BJ (cell line): Measurements from ENCODE around the gene EMID1. TPM values are rescaled to one million over a fixed set of nuclear protein-coding genes. Genes with fewer than 3 reads are reported as not detected.

Source experiments
- CTCF ChIA-PET: fragments of 350-600 bp; formaldehyde crosslinking; extraction: SDS; loops from one replicate; lab custom pipeline; 2021; ENCODE audit warnings: antibody characterized with exemption, inconsistent platforms; lab: Yijun Ruan, JAX
- POLR2A ChIA-PET: fragments of 300-600 bp; sonication (Branson Sonifier 250); formaldehyde crosslinking; extraction: SDS; loops from one replicate; lab custom pipeline; 2021; ENCODE audit warnings: antibody characterized with exemption; lab: Charles Lee
- DNase-seq: peaks from one replicate; pipeline ENCODE4 v3.0.0-alpha.2; 2011; ENCODE audit warnings: low read depth
- H3K27me3 ChIP-seq: 2 replicates; pipeline ENCODE4 v1.6.0; 2011; ENCODE audit warnings: low read length; ENCODE audit not compliant: control insufficient read depth, insufficient read depth
- H3K36me3 ChIP-seq: 2 replicates; pipeline ENCODE4 v1.5.1; 2011; ENCODE audit warnings: low read length; ENCODE audit not compliant: control insufficient read depth, insufficient read depth
- H3K4me3 ChIP-seq: 2 replicates; pipeline ENCODE4 v1.5.1; 2011; ENCODE audit warnings: low read depth, mild to moderate bottlenecking, control low read depth, low read length
- polyA plus RNA-seq: library from polyadenylated mRNA; depleted of rRNA; stranded (reverse); fragments of >200 nt; gene quantifications from 2 replicates; pipeline ENCODE4 v1.2.3, GENCODE V29; 2011
- TF ChIP-seq, protein P1 (sequence below): IDR thresholded peaks from 2 replicates; pipeline ENCODE4 v1.5.1; 2011; ENCODE audit warnings: low read depth, mild to moderate bottlenecking, control low read depth, inconsistent platforms, low read length, moderate library complexity; ENCODE audit not compliant: insufficient read depth

EMID1 gene
- polyA plus RNA-seq, 1 experiment = 0.05 TPM

DNA sequence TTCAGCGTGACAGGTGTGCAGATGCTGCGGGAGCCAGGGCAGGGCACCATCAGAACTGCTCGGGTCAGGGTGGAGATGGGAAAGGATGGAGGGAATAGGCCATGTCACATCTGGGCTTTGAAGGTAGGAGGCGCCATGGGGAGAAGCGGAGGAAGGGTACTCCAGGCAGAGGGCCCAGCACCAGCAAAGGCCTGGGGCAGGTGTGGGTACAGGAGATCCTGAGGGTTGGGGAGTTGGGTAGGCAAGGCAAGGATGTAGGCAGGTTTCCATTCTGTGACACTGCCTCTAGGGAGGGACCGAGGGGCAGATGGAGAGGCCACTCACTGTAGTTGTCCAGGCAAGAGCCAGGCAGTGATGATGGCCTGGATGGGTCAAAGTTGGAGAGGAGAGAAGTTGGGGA, 8.5 kb downstream of the EMID1 start:
- TF ChIP-seq, protein P1, sequence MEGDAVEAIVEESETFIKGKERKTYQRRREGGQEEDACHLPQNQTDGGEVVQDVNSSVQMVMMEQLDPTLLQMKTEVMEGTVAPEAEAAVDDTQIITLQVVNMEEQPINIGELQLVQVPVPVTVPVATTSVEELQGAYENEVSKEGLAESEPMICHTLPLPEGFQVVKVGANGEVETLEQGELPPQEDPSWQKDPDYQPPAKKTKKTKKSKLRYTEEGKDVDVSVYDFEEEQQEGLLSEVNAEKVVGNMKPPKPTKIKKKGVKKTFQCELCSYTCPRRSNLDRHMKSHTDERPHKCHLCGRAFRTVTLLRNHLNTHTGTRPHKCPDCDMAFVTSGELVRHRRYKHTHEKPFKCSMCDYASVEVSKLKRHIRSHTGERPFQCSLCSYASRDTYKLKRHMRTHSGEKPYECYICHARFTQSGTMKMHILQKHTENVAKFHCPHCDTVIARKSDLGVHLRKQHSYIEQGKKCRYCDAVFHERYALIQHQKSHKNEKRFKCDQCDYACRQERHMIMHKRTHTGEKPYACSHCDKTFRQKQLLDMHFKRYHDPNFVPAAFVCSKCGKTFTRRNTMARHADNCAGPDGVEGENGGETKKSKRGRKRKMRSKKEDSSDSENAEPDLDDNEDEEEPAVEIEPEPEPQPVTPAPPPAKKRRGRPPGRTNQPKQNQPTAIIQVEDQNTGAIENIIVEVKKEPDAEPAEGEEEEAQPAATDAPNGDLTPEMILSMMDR = no peak
- CTCF ChIA-PET = no interaction called here
- H3K36me3 ChIP-seq = no peaks in the 10 kb centered on the region

DNA sequence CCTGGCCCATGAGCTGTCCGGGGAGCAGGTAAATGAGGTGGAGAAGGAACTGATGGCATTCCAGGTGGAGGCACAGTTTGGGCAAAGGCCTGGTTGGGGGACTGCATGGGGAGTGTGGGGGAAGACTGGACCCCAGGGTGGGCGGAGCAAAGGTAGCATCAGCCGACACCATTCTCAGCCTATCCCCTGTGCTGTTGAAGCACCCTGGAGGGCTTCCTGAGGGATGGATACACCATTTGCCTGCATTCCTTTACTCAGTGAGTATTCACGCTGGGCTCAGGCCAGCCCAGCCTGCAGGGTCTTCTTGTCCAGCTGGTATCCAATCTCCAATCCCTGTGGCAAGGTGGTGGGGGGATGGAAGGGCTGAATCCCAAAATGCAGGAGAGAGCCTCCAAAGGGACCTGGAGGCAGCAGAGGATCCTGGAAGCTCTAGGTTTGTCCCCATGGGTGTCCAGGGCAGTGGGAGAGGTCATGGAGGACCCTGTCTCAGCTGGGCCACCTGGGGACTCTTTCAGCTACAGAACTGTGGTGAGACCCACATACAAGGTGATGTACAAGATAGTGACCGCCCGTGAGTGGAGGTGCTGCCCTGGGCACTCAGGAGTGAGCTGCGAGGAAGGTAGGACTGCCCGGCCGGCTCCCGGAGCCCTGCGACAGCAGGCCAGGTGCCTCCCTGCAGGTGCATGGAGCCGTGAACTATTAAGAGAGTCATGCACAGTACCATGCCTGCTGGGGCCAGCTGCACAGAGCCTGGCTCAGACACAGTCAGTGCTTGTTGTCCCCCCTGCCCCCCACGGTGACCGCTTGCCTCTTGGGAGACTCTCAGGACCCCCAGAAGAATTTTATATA, 9.5 kb downstream of the EMID1 start:
- POLR2A ChIA-PET = no interaction called here
- Histone ChIP-seq H3K27me3 (peaks cover 5% of the 10 kb centered on the region), H3K4me3 (no peak overlapping the region), H3K36me3 (no peaks in the 10 kb centered on the region)
- TF ChIP-seq, protein P1 = no peak
- CTCF ChIA-PET = interaction anchor here (0.7 to 1.1 kb wide), 2 partner anchors 28 to 31 kb away, joined by 3 to 4 read pairs; no protein-coding TSS in a partner anchor
- no peak for DNase-seq

More for the DNA sequence above, 8.5 kb downstream of the EMID1 start:
- Histone ChIP-seq H3K27me3 (peaks cover 6% of the 10 kb centered on the region), H3K4me3 (no peak overlapping the region)
- DNase-seq = no peak
- POLR2A ChIA-PET = no interaction called here

DNA sequence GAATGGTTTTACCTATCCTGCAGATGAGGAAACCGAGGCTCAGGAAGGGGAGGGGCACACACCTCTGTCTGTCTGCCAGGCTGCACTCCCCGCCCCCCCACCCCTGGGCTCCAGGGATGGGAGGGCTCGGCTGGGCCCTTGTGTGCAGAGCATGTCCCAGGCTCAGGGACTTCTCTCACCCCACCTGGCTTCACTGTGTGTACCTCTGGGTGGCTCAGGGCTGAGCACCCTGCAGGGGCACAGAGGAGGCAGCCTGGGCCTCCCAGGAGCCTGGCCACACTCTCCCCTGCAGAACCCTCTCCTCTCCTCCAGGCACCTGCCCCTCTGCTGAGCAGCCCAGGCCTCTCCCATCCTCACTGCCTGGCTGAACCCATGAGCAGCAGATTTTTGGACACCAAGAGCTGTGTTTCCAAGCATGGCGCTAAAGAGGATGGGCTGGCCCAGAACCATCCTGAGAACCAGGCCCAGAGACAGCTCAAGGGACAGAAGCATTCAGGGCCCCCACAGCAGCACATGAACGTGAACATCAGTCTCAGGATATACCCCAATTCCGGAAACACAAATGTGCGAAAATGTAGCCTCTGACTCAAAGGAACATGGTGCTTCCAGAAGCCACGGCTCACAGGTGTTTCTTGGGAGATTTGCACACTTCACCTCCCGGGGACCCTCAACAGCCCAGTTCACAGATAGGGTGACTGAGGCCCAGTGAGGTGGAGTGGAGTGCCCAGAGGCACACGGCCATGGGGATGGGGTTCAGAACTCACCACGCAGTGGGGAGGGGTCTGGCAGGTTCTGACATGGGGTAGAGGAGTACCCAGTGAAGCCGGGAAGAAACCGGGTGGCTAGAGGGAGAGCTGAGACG, 10.5 kb downstream of the EMID1 start:
- POLR2A ChIA-PET = no interaction called here
- DNase-seq = no peak
- CTCF ChIA-PET = no interaction called here

DNA sequence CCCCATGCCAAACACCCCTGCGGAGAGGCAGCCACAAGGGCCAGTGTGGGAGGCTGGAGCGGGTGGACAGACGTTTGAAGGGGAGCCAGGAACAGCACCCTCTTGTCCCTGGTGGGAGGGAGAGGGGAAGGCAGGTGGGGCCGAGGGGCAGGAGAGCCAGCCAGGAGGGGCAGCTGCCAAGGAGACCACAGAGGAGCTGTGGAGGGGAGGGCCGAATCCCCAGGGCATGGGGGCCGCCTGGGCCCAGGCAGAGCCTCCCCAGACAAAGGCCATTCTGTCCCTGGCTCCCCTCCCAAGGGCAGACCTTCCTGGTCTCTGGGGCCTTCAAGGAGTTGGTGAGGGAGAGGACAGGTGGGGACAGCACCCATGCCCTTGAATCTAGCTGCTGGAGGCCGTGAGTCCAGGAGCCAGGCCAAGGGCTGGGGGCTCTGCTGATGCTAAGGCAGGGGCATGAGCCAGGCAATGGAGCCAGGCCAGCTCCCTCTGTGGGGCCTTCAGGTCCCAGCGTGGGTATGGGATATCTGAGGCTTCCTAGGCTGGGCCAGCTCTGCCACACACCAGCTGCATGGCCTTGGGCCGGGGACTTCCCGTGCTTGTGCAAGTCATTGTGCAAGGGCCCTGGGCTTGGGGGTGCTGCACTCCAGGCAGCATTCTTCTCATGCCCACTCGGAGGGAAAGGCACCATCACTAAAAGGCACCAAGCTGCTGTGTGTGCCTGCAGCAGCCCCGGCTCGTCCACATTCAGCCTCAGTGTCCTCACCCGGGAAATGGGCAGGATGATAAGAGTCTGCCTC, 11.4 kb downstream of the EMID1 start:
- POLR2A ChIA-PET = interaction anchor here (0.7 kb wide), 1 partner anchor 40 kb away, joined by 3 read pairs; no protein-coding TSS in a partner anchor
- TF ChIP-seq, protein P1 = no peak

More for the DNA sequence above, 10.5 kb downstream of the EMID1 start:
- Histone ChIP-seq H3K27me3 (peaks cover 3% of the 10 kb centered on the region), H3K4me3 (no peak overlapping the region), H3K36me3 (no peaks in the 10 kb centered on the region)
- TF ChIP-seq, protein P1 = no peak

More for the DNA sequence above, 11.4 kb downstream of the EMID1 start:
- H3K36me3 ChIP-seq = no peaks in the 10 kb centered on the region
- CTCF ChIA-PET = interaction anchor here (1.1 kb wide), 1 partner anchor 12 kb away, joined by 3 read pairs; the partner anchor contains the start of gene EMID1
- H3K27me3 ChIP-seq = no peaks in the 10 kb centered on the region
- no peak overlapping the region for H3K4me3 ChIP-seq
- DNase-seq = peak; percentile 3
